ENCODE results near the gene ESRRB.

The ESRRB gene

DNA sequence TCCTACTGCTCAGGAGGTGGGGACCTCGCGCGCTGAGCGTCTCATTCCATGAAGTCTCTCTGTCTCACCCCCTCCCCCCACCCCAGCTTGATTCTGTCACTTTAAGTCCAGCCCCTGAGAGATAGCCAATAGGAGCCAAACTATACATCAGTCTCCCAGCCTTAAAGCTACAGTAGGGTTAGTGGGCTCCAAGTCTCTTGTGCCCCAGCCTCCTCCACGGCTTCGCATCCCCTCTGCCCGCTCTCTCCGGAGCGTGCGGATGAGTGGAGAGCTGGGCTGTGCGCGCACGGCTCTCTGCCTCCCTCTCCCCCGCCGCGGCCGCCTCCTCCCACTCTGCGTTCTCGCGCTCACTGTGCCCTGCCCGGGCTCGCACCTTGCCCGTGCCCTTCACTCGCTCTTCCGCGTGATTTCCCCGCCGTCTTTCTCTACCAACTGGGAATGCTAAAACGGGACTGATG, at the start of gene ESRRB:
Gene ESRRB (plus strand): TSS at position 191 of the 458 bp plus-strand sequence. CDS start 265 bp downstream, at position 456.
- TF ChIP-seq, protein P1, sequence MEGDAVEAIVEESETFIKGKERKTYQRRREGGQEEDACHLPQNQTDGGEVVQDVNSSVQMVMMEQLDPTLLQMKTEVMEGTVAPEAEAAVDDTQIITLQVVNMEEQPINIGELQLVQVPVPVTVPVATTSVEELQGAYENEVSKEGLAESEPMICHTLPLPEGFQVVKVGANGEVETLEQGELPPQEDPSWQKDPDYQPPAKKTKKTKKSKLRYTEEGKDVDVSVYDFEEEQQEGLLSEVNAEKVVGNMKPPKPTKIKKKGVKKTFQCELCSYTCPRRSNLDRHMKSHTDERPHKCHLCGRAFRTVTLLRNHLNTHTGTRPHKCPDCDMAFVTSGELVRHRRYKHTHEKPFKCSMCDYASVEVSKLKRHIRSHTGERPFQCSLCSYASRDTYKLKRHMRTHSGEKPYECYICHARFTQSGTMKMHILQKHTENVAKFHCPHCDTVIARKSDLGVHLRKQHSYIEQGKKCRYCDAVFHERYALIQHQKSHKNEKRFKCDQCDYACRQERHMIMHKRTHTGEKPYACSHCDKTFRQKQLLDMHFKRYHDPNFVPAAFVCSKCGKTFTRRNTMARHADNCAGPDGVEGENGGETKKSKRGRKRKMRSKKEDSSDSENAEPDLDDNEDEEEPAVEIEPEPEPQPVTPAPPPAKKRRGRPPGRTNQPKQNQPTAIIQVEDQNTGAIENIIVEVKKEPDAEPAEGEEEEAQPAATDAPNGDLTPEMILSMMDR (IDR thresholded peaks at IDR 0.05; ENCODE audit: low read depth, low read length) = no peak
- no peak within 1 kb of the TSS for H3K4me3 ChIP-seq (ENCODE audit: low read depth, low read length)
- DNase-seq (ENCODE audit: low read depth, low spot score) = no peak
- in situ Hi-C loops (cut with HindIII; ENCODE audit: low sequenced_read_pairs) = no loop called here

GRCh38 chr14:76326918-76327689, 48.8 kb upstream of the ESRRB start:
- TF ChIP-seq, protein P1 (IDR thresholded peaks at IDR 0.05; ENCODE audit: low read depth, low read length) = no peak
- in situ Hi-C loops (cut with HindIII; ENCODE audit: low sequenced_read_pairs) = no loop called here
- no peak for DNase-seq (ENCODE audit: low read depth, low spot score)
- H3K4me3 ChIP-seq (ENCODE audit: low read depth, low read length) = no peak overlapping the region

- in situ Hi-C loops (cut with HindIII; ENCODE audit: low sequenced_read_pairs) = no loop called here
- TF ChIP-seq, protein P1 (IDR thresholded peaks at IDR 0.05; ENCODE audit: low read depth, low read length) = no peak
- H3K4me3 ChIP-seq (ENCODE audit: low read depth, low read length) = no peak overlapping the region
- DNase-seq (ENCODE audit: low read depth, low spot score) = no peak
Measured at GRCh38 chr14:76328457-76329137, 47.3 kb upstream of the ESRRB start.

DNA sequence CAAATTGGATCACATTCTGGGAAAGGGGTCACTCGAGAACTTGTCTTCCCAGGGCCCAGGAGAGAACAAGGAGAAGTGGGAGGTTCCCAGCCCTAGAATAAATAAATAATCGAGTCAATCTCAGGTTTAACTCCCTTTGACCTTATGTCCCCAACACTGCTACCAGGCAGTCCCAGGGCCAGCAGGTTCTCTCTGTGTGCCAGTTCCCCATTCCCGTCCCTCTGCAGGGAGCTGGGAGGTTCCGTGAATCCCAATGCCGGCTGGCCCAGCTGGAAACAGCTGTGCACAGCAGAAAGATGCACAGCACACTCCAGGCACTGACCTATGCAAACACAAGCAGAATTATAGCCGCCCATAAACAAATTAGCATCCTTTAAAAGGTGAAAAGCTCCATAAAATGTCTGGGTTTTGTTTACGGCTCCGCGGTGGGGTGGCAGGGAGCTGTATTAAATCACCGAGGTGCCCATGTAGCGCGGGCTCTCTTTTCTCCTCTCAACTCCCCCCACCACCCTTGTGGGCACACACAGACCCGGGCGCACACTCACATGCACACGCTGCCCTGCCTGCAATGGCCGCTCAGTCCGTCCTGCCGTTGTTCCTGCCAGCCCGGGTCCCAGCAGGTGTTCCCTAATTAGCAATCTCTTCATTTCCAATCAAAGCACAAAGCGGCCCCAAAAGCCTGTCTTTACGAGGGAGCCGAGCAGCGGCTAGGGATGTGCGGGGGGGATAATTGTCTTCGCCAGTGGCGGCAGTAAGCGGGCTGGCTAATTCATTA, 46.6 kb upstream of the ESRRB start:
- in situ Hi-C loops (cut with HindIII; ENCODE audit: low sequenced_read_pairs) = no loop called here
- TF ChIP-seq, protein P1 (IDR thresholded peaks at IDR 0.05; ENCODE audit: low read depth, low read length) = no peak
- no peak overlapping the region for H3K4me3 ChIP-seq (ENCODE audit: low read depth, low read length)
- DNase-seq (ENCODE audit: low read depth, low spot score) = no peak

DNA sequence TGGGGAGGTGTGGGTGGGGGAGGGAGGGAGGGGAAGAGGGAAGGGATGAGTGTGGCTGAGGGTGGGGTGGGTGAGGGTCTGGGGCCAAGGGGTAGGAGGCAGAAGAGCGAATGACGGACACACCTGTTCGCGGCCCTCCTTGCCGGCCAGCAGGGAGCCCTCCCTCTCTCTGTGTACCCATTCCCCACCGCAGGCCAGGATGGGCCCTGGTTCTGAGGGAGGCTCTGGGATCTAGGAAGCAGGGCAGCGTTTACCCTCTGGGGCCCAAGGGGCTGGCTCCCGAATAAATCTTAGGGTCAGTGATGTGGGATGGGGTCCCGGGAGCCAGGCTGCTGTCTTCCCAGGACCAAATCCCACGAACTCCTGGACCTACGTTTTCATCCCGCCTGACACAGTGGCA, 46.0 kb upstream of the ESRRB start:
- TF ChIP-seq, protein P1 (IDR thresholded peaks at IDR 0.05; ENCODE audit: low read depth, low read length) = no peak
- in situ Hi-C loops (cut with HindIII; ENCODE audit: low sequenced_read_pairs) = no loop called here
- DNase-seq (ENCODE audit: low read depth, low spot score) = no peak
- H3K4me3 ChIP-seq (ENCODE audit: low read depth, low read length) = no peak overlapping the region

Measured in astrocyte of the spinal cord (primary cell).